EH (cell line): Measurements from ENCODE around the gene EGFL7.

Experiments
- DNase-seq: peaks from one replicate; pipeline ENCODE4 v3.0.0-alpha.2; 2015; ENCODE audit warnings: low read depth

The EGFL7 gene

DNA sequence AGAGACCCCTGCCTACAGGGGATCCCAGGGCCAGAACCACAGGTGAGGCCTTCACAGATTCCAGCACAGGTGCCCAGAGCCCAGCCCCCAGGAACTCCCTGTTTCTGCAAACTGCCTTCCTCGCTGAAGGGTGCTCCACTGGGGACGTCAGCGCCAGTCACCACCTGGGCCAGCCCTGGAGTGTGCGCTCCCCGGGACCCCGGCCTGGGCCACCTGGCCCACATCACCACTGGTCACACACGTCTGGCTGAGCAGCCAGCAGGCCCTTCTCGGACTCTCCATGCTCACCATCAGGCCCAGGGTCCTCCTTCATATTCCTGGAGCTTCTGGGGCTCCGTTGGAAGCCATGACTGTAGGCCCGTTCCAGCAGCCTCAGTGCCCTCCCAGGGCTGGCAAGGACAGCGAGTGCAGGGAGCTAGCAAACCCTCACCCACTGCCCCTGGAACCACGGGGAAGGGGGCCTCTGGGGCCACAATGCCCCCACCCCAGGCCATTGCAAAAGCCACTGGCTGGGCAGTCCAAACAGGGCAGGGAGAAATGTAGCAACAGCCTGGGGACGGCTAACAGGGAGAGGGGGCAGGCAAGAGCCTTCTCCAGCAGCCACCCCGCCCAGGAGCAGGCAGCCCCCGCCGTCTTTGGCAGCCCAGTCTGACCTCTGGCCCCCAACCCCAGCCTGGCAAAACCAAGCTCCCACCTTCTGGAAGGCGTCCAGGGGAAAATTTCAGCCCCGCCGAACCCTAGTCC is 23.2 kb downstream of the EGFL7 start:
- DNase-seq = peak; percentile 29

DNA sequence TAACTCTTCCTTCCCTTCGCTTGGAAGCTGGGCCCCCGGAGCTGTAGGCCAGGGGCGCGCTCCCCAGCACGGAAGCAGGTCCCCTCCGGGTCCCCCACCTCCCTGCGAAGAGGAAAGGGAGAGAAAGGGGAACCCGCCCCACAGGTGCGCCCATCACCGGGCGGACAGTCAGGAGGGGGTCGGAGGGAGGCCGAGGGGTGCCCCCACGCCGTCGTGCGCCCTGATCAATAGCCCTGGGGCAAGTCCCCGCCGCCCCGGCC is 23.7 kb downstream of the EGFL7 start:
- no peak for DNase-seq

DNA sequence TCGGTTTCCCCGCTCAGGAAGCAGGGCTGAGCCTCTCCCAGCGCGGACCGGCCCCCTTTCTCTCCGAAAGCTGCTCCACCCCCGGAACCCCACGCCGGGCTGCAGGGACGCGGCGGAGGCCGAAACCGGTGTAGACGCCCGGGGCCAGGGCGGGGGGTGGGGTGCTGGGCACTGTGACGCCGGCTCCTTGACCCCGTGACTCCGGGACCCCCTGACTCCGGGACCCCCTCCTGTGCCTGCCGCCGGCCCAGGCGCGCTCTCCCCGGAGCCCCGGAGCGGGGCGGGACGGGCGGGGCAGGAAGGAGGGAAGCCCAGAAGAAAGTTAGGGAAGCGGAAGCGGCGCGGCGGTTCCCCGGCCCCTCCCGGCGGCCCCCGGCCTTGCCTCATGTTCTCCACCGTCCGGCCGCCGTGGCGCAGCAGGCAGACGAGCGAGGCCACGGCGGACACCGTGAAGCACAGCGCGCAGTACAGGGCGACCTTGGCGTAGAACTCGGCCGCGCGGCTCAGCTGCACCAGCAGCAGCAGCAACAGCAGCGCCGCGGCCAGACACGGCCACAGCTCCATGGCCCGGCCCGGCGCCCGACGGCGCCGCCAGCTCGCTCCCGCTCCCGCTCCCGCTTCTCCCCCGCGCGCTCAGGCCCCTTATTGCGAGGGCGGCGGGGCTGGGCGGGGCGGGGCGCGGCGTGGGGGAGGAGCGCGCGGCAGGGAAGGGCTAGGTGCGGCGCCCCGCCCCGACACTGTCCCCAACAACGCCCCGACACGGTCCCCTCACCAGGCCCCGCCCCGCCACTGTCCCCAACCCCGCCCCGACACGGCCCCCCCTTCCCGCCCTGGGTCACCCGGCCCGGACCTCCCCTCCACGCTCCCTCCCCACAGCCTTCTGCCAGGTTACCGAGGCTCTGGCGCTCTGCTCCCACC is 24.3 kb downstream of the EGFL7 start, which contains the start of gene AGPAT2:
AGPAT2 (minus strand) TSS at position 664 of the 918 bp plus-strand sequence; CDS start at position 564, 100 bp downstream.
- DNase-seq = peak; percentile 62

DNA sequence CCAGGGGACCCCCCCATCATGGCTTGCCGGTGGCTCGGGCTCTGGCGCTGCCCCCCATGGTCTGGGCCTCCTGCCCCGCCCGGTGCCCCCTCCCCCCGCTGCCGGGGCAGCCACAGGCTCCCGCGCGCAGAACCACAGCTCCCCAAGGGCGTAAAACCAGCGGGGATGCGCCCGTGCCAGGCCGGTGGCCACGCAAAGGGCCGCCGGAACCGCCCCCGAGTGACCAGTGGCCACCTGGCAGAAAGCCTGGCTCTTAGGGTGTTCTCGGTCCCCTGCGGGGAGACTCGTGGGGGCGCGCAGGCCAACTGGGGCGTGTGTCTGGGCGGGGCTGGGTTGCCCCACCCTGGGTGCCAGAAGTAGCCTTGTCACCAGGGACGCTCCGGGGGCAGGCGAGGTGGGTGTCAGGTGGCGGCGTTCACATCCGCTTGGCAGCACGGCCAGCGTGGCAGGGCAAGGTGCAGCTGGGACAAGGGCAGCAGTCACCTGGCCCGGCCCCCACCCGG is 25.1 kb downstream of the EGFL7 start:
- DNase-seq = no peak

DNA sequence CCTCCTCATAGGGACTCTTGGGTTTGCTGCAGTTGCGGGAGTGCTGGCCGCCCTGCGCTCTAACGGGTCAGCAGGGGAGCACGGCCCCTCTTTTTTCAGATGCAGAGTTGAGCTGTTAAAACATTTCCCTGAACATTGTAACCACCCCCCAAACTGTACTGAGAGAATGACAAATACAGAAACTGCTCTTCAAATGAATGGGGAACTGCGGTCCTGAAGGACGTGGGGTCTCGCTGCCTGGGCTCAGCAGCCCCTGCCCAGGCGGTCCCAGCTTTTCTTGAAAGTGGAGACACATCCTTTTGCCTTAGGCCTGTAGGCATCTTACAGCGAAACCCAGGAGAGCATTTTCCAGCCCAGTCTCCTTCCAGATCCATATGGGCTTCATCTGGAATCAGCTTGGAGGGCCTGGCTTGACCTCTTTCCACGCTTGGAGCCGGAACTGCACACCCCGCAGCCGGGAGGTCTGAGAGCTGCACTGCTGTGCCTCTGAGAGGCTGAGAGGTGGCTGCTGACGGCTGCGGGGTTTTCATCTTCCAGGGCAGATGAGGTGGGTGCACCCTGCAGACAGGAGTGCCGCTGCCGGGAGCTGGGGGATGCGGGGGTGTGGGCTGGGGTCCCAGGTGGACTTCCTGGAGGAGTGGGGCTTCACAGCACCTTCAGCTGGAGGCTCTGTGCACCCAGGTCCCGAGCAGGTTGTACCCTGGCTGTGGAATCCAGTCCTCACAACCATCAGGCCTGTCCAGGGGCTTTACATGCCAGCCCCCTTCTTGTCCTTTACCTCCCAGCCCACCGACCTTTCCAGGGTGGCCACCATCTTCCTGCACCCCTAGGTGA is 25.8 kb downstream of the EGFL7 start:
- no peak for DNase-seq

DNA sequence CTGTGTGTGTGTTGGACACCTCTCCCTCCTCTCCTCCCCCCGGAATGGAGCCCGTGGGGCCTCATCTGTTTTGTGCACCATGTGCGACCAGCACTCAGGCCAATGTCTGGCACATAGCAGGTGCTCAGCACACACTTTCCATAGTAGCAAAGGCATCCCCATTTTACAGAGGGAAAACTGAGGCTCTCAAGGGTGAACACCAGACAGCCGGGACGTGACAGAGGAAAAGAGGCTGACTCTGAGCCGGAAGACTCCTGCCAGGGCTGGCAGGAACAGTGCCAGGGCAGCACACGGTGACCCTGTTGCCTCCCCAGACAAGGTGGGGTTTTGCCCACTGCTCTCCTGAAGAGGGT is 26.4 kb downstream of the EGFL7 start:
- no peak for DNase-seq

DNA sequence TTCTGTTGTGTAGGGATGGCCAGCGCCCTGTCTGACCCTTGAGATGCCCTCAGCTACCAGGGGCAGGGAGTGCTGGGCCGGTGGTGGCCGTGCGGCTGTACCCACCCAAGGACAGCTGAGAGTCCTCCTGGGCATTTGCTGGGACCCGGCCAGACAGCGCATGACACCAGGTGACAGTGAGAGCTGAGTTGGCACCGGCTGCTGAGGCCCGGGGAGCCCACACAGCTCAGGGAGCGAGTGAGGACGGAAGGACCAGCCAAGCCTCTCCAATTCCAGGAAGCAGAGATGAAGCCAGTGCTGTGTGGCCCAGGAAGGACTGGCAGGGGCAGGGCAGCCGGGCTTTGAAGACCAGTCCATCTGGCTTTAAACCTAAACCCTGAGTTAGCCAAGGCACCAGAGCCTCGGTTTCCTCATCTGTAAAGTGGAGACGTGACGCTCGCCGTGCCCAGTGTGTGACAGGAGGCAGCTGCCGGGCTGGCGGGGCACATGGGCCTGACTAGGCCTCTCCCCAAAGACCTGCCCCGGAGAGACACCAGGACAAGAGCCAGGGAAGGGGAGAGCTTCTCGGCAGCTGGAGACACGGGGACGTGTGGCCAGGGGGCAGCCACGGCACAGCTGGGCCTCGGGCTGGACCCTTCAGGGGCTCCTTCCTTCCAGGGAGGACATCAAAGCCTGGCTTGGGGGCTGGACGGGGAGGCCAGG is 27.5 kb downstream of the EGFL7 start:
- no peak for DNase-seq

DNA sequence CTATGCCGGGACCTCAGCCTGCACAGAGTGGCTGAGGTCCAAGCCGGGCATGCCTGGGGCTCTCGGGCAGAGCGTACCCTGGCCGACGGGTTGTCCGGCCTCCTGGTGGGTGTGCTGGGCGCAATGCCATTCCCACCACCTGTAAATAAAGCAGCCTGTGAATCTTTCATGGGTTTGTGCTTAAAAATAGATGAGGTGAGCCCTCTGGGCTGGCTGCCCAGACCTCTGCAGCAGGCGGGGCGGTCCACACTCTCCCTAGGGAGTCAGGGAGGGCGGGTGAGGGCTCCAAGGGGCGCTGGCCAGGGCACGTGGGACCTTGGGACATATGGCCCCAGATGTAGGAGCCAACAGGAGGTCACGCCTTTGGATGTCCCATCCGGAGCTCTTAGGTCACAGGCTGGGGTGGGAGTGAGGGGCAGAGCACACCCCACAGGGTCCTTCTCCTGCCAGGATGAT is 28.1 kb downstream of the EGFL7 start:
- DNase-seq = no peak

DNA sequence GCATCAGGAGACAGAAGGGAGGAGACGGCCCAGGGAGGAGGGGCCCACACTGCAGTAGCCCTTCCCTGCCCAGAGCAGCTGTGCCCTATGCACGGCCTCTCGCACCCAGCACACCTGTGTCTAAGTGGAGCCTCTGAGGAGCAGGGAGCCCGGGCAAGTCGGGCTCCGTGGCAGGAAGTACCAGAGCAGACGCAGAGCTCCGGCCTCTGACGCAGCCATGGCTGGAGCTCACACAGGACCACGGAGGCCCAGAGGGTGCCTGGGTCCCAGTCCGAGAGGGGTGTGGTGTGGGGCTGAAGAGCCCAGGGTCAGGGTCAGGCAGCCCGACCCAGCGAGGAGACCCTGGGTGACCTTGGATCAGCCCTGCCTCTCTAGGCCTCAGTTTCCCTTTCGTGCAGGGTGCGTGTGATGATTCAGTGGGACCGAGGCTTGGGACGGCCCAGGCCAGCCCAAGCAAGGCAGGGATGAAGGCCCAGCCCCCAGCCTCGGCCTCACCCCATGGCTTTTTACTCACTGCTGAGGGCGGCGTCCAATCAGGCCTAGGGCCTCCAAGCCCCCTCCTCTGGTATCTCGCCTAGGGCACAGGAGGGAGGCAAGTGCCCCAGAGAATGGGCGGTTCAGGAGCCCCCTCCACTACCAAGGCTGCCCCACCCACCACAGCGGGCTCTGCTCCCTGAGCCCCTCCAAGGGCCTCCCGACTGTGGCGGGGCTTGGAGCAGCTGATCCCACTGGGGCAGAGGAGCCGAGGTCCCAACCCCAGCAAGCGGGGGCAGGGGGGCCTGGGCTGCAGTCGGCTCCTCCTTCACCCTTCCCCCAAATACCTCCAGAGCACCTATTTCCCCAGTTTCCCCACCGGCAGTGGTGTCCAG is 28.8 kb downstream of the EGFL7 start:
- DNase-seq = no peak

DNA sequence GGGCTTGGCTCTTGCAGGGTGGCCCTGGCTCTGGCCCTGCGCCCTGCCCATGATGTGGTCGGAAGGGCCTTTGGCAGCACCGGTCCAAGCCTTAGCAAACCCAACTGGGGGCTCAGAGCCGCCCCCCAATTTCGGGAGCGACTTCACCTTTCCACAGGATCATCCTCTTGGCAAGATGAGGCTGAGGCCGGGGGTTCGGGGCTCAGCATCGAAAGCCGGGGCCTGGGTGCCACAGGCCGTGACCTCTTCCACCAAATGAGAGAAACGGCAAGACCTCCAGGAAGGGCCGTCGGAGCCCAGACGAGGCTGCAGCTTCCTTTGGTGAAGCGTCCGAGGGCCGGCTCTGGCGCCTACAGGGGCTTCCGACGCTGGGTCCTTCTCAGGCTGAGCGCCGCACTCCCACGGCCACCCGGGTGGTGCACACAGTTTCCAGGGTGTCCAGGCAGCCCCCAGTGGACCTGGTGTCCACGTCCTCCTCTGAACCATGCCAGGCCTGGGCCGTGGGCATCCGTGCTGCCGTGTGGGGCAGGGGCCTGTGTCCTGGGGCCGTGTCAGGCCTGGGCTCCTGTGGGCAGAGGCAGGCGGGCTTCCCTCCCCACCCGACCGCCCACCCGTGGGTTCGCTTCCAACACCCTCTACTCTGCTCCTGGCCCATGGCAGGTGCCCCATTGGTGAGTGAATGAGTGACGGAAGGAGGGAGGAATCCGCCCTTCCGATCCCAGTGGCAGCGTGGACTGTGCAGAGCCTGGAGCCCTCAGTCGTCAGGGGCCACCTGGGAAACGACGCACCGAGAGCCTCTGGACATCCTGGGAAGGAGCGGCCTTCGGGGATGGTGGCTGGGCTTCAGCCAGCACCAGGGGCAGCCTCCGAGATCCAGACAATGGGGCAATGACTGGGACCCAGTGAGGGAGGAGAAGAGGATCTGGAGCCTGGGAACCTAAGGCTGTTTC is 29.7 kb downstream of the EGFL7 start:
- no peak for DNase-seq

DNA sequence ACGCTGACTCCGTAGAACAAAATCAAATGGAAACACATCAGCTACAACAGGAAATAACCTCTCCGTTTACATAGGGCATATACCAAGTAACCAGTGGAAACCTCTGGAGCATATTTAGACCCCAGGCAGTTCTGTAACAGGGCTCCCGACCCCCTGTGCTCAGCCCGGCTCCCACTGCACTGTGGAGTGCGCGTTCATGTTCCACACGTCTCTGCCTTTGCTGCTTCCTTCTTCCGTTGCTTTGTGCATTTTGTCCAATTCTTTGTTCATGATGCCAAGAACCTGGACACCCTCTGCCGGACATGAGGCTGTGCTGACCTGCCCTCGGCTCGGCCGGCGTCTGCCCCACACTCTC is 30.4 kb downstream of the EGFL7 start:
- no peak for DNase-seq

DNA sequence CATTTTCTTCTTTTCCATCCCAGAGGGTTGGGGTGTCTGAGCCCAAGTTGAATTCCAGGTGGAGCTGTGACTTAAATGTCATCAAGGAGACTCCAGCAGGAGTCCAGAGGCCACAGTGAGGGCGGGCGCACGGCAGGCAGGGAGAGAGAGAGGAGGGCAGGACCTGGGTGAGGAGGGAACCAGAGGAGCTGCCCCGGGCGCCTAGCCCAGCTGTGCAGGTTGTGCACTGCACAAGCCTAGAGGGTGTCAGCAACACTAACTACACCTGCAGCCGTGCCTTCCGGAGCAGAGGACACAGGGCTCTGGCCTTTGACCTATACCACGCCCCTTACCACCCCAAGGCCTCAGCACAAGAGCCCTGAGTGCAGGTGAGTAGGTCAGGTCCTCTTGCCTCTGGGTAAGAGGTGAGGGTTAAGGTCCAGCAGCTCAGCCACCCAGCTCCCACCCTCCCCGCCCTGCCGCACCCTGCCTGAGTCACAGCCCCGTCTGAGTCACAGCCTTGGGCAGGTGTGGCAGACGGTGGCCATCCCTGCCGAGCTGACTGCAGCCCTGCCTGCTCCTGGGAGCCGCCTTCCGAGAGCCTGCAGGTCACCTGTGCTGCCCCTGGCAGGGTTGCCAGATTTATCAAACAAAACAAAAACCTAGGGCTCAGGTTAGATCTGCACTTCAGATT is 30.9 kb downstream of the EGFL7 start:
- peak; percentile 29 for DNase-seq

DNA sequence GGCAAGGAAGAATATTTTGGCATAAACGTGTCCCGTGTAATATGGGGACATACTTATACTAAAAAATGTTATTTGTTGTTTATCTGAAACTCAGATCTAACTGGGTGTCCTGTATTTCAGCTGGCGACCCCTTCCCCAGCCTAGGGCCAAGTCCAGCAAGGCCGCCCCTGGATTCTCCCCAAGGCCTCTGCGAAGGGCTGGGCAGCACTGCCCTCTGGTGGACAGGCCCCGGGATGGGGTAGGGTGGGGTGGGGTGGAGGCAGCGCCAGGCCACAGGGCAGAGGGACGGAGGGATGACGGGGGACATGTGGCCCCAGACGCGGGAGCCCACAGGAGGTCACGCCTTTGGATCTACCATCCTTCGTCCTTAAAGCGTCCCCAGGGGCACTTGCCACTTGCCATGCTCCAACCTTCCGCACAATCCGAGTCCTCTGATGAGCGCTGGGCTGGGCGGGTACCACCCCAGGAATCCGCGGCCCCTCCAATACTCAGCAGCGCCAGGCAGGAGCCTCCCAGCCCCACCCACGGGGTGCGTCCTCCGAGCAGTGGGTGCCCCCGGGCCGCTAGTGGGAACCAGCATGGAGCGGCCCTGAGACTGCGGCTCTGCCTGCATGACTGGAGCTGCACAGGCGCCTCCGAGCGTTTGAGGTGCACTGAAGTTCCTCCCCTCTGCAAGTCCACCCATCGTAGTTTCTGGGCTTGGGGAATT is 31.6 kb downstream of the EGFL7 start:
- DNase-seq = peak; percentile 46

DNA sequence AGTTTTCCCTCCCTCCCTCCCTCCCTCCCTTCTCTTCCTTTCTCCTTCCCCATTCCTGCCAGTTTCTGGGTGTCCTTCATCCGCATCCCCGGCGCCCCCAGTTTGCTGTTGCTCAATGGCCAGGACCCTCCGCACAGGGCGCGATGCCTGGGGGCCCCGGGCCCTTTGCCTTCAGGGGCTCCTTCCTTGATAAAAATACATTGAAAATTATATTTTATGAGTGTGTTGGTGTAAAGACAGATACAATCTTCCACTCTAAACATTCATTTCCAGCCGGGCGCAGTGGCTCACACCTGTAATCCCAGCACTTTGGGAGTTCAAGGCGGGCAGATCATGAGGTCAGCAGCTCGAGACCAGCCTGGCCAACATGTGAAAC is 32.1 kb downstream of the EGFL7 start:
- no peak for DNase-seq

DNA sequence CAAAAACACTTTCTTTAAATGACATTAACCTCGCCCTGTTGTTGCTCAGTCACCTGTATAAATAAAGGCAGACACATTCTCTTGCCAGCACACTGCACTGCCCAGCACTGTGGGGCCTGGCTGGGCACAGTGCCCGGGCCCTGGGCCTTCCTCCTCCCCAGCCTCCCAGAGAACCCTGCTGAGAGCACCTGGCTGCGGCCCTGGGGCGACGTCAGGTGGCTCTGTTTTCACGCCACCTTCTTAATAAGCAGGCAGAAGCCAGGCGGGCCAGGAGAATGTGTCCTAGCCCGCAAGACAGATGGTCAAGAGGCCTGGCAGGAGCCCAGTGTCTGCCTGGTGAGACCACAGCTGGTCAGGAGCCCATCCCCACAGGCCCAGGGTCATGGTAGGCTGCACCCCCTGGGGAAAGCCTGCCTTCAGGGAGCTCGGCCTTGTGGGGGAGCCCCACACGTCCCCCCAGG is 32.7 kb downstream of the EGFL7 start:
- DNase-seq = no peak

DNA sequence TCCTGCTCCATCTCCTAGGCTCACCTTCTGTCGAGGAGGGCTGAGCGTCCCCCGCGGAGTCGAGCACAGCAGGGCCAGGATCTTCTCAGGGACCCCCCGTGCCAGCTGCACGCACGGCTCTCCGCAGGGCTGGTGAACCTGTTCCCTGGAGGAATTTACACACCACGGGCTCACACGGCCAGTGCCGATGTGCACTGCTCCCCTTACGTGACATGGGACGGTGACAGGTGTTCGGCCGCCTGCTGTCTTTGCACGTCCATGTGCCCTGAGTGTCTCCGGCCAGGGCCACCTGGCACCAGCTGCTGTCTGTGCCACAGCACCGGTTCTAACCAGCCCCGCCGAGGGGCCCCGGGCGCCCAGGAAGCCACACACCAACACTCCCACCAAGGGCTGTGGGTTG is 33.2 kb downstream of the EGFL7 start:
- no peak for DNase-seq

DNA sequence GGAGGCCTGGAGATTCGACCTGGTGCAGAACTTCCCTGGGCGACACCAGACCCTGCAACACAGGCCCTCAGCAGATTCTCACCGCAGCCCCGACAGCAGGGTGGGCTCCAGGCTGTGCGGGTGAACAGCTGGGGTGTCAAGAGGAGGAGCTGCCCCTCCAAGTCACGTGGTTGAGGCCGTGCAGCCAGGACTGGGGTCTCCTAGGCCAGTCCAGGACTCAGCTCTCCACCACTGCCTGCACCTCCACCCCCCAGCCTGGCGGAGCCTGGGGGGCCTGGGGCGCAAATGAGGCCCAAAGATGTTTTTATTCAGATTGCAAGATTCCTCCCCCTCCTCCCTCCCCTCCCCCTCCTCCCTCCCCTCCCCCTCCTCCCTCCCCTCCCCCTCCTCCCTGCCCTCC is 33.8 kb downstream of the EGFL7 start:
- no peak for DNase-seq

DNA sequence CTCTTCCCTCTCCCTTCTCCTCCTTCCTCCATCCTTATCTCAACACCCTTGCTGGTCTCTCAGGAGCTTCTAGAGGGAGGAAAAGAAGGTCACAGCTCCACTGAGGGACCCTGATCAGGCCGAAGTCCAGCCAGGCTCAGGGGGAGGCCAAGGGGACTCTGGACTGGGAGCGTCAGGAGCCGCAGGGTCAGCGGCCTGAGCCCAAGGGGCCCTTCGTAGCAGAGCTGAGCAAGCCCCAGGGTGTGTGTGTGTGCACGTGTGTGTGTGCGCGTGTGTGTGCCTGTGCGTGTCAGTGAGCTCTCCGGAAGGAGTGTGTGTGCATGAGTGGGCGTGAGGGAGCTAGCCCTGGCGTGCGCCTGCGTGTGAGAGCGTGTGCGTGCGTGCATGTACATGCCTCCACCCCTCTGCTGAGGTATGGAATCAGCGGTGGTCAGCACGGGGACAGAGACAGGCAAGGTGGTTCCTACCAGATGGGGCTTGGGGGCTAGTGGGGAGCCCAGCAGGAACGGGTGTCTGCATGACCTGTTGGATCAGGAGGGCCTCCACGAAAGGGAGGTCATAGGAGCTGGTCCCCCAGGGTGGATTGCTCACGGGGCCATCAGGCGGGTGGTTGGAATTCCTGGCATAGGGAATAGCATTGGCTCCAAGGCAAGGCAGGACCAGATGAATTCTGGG is 34.6 kb downstream of the EGFL7 start:
- DNase-seq = no peak
